Effector memory CD8-positive, alpha-beta T cell (primary cell): ENCODE results near the gene TCEAL4.

Experiments
- ATAC-seq: fragments of 150-1000 bp; cut with Tn5 transposase; replicated peaks from 2 replicates; pipeline ENCODE4 v1.10.0; 2021; ENCODE audit warnings: mild to moderate bottlenecking, moderate library complexity
- DNase-seq, 3 experiments: peaks; one replicate each; pipeline ENCODE4 v3.0.0; 2021
- H3K27ac Mint-ChIP-seq, 2 donors: one replicate each; pipeline ENCODE4 v1.8.0; 2022; ENCODE audit warnings: mild to moderate bottlenecking in 2 of 2, mixed read lengths in 2 of 2, moderate library complexity in 2 of 2
- H3K27me3 Mint-ChIP-seq, 2 donors: one replicate each; pipeline ENCODE4 v1.8.0; 2022; ENCODE audit warnings: mixed read lengths in 2 of 2
- H3K36me3 Mint-ChIP-seq: one replicate; pipeline ENCODE4 v1.8.0; 2022; ENCODE audit warnings: mild to moderate bottlenecking, moderate library complexity, mixed read lengths; ENCODE audit not compliant: insufficient read depth
- H3K4me1 Mint-ChIP-seq, 2 donors: one replicate each; pipeline ENCODE4 v1.8.0; 2022; ENCODE audit warnings: low read depth in 2 of 2, mixed read lengths in 2 of 2
- H3K4me3 Mint-ChIP-seq, 2 donors: one replicate each; pipeline ENCODE4 v1.8.0; 2022; ENCODE audit warnings: mild to moderate bottlenecking in 2 of 2, mixed read lengths in 2 of 2, moderate library complexity in 2 of 2
- H3K9me3 Mint-ChIP-seq, 2 donors: one replicate each; pipeline ENCODE4 v1.8.0; 2022; ENCODE audit warnings: mixed read lengths in 2 of 2

Gene TCEAL4

GRCh38 chrX:103610282-103610681, 25.0 kb downstream of the TCEAL4 start:
- Mint-ChIP-seq H3K27me3 (no peaks in the 10 kb centered on the region), H3K4me1 (peaks cover 4 to 6% of the 10 kb centered on the region in 2 donors), H3K27ac (peak overlapping the region; percentile 49 to 84), H3K9me3 (no peaks in the 10 kb centered on the region), H3K36me3 (peaks cover 17% of the 10 kb centered on the region), H3K4me3 (no peak overlapping the region)
- no peak for ATAC-seq
- no peak for DNase-seq

- ATAC-seq: no peak
These were observed 28.1 kb downstream of the TCEAL4 start for GRCh38 chrX:103613362-103613890.

GRCh38 chrX:103614999-103615398, 29.7 kb downstream of the TCEAL4 start:
- Mint-ChIP-seq H3K27me3 (no peaks in the 10 kb centered on the region), H3K27ac (no peak overlapping the region), H3K4me1 (no peaks in the 10 kb centered on the region), H3K36me3 (no peaks in the 10 kb centered on the region), H3K9me3 (no peaks in the 10 kb centered on the region), H3K4me3 (no peak overlapping the region)
- DNase-seq (no peak), ATAC-seq (no peak)

More at GRCh38 chrX:103613362-103613890, 28.1 kb downstream of the TCEAL4 start:
- no peak for DNase-seq
- H3K36me3 Mint-ChIP-seq: peaks cover 14% of the 10 kb centered on the region
- no peaks in the 10 kb centered on the region for H3K27me3 Mint-ChIP-seq
- no peak overlapping the region for H3K4me3 Mint-ChIP-seq
- no peak overlapping the region for H3K27ac Mint-ChIP-seq
- H3K4me1 Mint-ChIP-seq: peaks cover 0 to 2% of the 10 kb centered on the region in 2 donors
- H3K9me3 Mint-ChIP-seq: no peaks in the 10 kb centered on the region

GRCh38 chrX:103615781-103616371, 30.6 kb downstream of the TCEAL4 start:
- Mint-ChIP-seq H3K9me3 (no peaks in the 10 kb centered on the region), H3K4me3 (no peak overlapping the region), H3K27me3 (no peaks in the 10 kb centered on the region), H3K36me3 (no peaks in the 10 kb centered on the region), H3K4me1 (no peaks in the 10 kb centered on the region), H3K27ac (no peak overlapping the region)
- no peak for ATAC-seq
- no peak for DNase-seq

- no peaks in the 10 kb centered on the region for H3K9me3 Mint-ChIP-seq
- H3K27me3 Mint-ChIP-seq: no peaks in the 10 kb centered on the region
- no peaks in the 10 kb centered on the region for H3K36me3 Mint-ChIP-seq
- no peak for ATAC-seq
- no peak for DNase-seq
- H3K4me3 Mint-ChIP-seq: no peak overlapping the region
- H3K27ac Mint-ChIP-seq: no peak overlapping the region
- H3K4me1 Mint-ChIP-seq: no peaks in the 10 kb centered on the region
These were observed 31.4 kb downstream of the TCEAL4 start for GRCh38 chrX:103616676-103617186.

GRCh38 chrX:103624111-103624510, 38.8 kb downstream of the TCEAL4 start:
- H3K4me1 Mint-ChIP-seq: peaks cover 5 to 10% of the 10 kb centered on the region in 2 donors
- DNase-seq (no peak), ATAC-seq (no peak)
- H3K27me3 Mint-ChIP-seq: no peaks in the 10 kb centered on the region
- no peaks in the 10 kb centered on the region for H3K9me3 Mint-ChIP-seq
- H3K4me3 Mint-ChIP-seq: no peak overlapping the region
- H3K27ac Mint-ChIP-seq: no peak overlapping the region
- H3K36me3 Mint-ChIP-seq: peaks cover 8% of the 10 kb centered on the region

GRCh38 chrX:103626855-103627254, 41.5 kb downstream of the TCEAL4 start:
- no peaks in the 10 kb centered on the region for H3K27me3 Mint-ChIP-seq
- no peak for ATAC-seq
- no peak overlapping the region for H3K27ac Mint-ChIP-seq
- no peak overlapping the region for H3K4me3 Mint-ChIP-seq
- DNase-seq: no peak
- peaks cover 14 to 18% of the 10 kb centered on the region in 2 donors for H3K4me1 Mint-ChIP-seq
- H3K36me3 Mint-ChIP-seq: peaks cover 9% of the 10 kb centered on the region
- no peaks in the 10 kb centered on the region for H3K9me3 Mint-ChIP-seq

- Mint-ChIP-seq H3K4me1 (peaks cover 14 to 18% of the 10 kb centered on the region in 2 donors), H3K9me3 (no peaks in the 10 kb centered on the region), H3K27ac (peak within 1 kb of the TSS; percentile 86 to 94), H3K27me3 (no peaks in the 10 kb centered on the region), H3K36me3 (peaks cover 9% of the 10 kb centered on the region), H3K4me3 (peak within 1 kb of the TSS; percentile 85 to 94)
- ATAC-seq (peak; percentile 84), DNase-seq (peak; percentile 11 to 23 (median 16))
These were observed 43.3 kb downstream of the TCEAL4 start, which contains the start of gene TCEAL1 for GRCh38 chrX:103628386-103629317. Gene TCEAL1, plus strand, starts transcription at chrX:103628975. Its CDS starts 942 bp downstream, at chrX:103629917.

GRCh38 chrX:103629318-103630170, 44.2 kb downstream of the TCEAL4 start:
- Mint-ChIP-seq H3K27ac (peak overlapping the region; percentile 86 to 94), H3K4me1 (peaks cover 14 to 18% of the 10 kb centered on the region in 2 donors), H3K4me3 (peak overlapping the region; percentile 85 to 94), H3K27me3 (no peaks in the 10 kb centered on the region), H3K36me3 (peaks cover 9% of the 10 kb centered on the region), H3K9me3 (no peaks in the 10 kb centered on the region)
- ATAC-seq (peak; percentile 44), DNase-seq (no peak)

GRCh38 chrX:103630171-103630511, 44.8 kb downstream of the TCEAL4 start:
- peak overlapping the region in 1 of 2 donors; percentile 44 for H3K27ac Mint-ChIP-seq
- peaks cover 14 to 18% of the 10 kb centered on the region in 2 donors for H3K4me1 Mint-ChIP-seq
- H3K9me3 Mint-ChIP-seq: no peaks in the 10 kb centered on the region
- no peaks in the 10 kb centered on the region for H3K27me3 Mint-ChIP-seq
- H3K36me3 Mint-ChIP-seq: peaks cover 9% of the 10 kb centered on the region
- H3K4me3 Mint-ChIP-seq: peak overlapping the region; percentile 85 to 94
- ATAC-seq (no peak), DNase-seq (no peak)

- Mint-ChIP-seq H3K36me3 (peaks cover 9% of the 10 kb centered on the region), H3K4me3 (no peak overlapping the region), H3K4me1 (peaks cover 14 to 18% of the 10 kb centered on the region in 2 donors), H3K27ac (no peak overlapping the region), H3K27me3 (no peaks in the 10 kb centered on the region), H3K9me3 (no peaks in the 10 kb centered on the region)
- ATAC-seq: no peak
- DNase-seq: no peak
These were observed 45.8 kb downstream of the TCEAL4 start for GRCh38 chrX:103631145-103631544.

- Mint-ChIP-seq H3K4me1 (no peaks in the 10 kb centered on the region), H3K9me3 (no peaks in the 10 kb centered on the region), H3K27ac (no peak overlapping the region), H3K36me3 (no peaks in the 10 kb centered on the region), H3K4me3 (no peak overlapping the region), H3K27me3 (no peaks in the 10 kb centered on the region)
- ATAC-seq (no peak), DNase-seq (no peak)
These were observed 50.1 kb downstream of the TCEAL4 start for GRCh38 chrX:103635436-103635835.
